Naive B cell (primary cell): Measurements from ENCODE around the gene EXD2. TPM values are rescaled to one million over a fixed set of nuclear protein-coding genes. Genes with fewer than 3 reads are reported as not detected.
"Not testable (repeated sequence)": the region's sequence is repeated elsewhere in the genome, so short reads cannot be mapped to it uniquely, and the experiment has no call there.

Experiments used
- ATAC-seq, 2 donors: fragments of 150-1000 bp; cut with Tn5 transposase; 2 replicates each; pipeline ENCODE4 v1.10.0; 2021; ENCODE audit warnings: low read depth in 2 of 2, mild to moderate bottlenecking in 2 of 2, moderate library complexity in 2 of 2
- DNase-seq: peaks from one replicate; pipeline ENCODE4 v3.0.0; 2022
- H3K27ac Mint-ChIP-seq, 6 donors: one replicate each; pipeline ENCODE4 v1.8.0; 2020 to 2022; ENCODE audit warnings: mild to moderate bottlenecking in 6 of 6, mixed read lengths in 6 of 6, moderate library complexity in 5 of 6, inconsistent platforms in 2 of 6
- H3K27me3 Mint-ChIP-seq, 3 donors: one replicate each; pipeline ENCODE4 v1.8.0; 2021 to 2022; ENCODE audit warnings: mixed read lengths in 3 of 3, mild to moderate bottlenecking in 1 of 3
- H3K36me3 Mint-ChIP-seq, 2 donors: one replicate each; pipeline ENCODE4 v1.8.0; 2020 to 2022; ENCODE audit warnings: mixed read lengths in 2 of 2, inconsistent platforms in 1 of 2, mild to moderate bottlenecking in 1 of 2
- H3K4me1 Mint-ChIP-seq, 3 donors: one replicate each; pipeline ENCODE4 v1.8.0; 2020 to 2022; ENCODE audit warnings: mixed read lengths in 3 of 3, inconsistent platforms in 1 of 3, mild to moderate bottlenecking in 1 of 3, moderate library complexity in 1 of 3
- H3K4me3 Mint-ChIP-seq, 8 donors: one replicate each; pipeline ENCODE4 v1.8.0; 2020 to 2022; ENCODE audit warnings: mild to moderate bottlenecking in 8 of 8, mixed read lengths in 8 of 8, moderate library complexity in 8 of 8, inconsistent platforms in 2 of 8
- H3K9me3 Mint-ChIP-seq, 7 donors: one replicate each; pipeline ENCODE4 v1.8.0; 2020 to 2022; ENCODE audit warnings: mixed read lengths in 7 of 7, mild to moderate bottlenecking in 5 of 7, inconsistent platforms in 2 of 7, moderate library complexity in 1 of 7
- polyA plus RNA-seq, 6 donors: library from polyadenylated mRNA; unstranded; fragments of 300-500 nt; fragmentation: Illumina TruSeq; gene quantifications; one replicate each; pipeline ENCODE4 v1.2.3, GENCODE V29; 2021; ENCODE audit warnings: low read depth in 6 of 6

EXD2 gene
- polyA plus RNA-seq, 6 donors from 2014 or later: 3.5 to 10.4 (median 4.8) TPM

- no peak overlapping the region for H3K27ac Mint-ChIP-seq
- ATAC-seq: no peak
- no peak overlapping the region for H3K4me3 Mint-ChIP-seq
- H3K4me1 Mint-ChIP-seq: no peaks in the 10 kb centered on the region
- peaks cover 0 to 11% (median 4%) of the 10 kb centered on the region in 7 donors for H3K9me3 Mint-ChIP-seq
- H3K27me3 Mint-ChIP-seq: peaks cover 14 to 31% (median 16%) of the 10 kb centered on the region in 3 donors
- no peaks in the 10 kb centered on the region for H3K36me3 Mint-ChIP-seq
- no peak for DNase-seq
Measured at GRCh38 chr14:69281450-69282169, 90.3 kb downstream of the EXD2 start.

- Mint-ChIP-seq H3K9me3 (peaks cover 0 to 5% (median 0%) of the 10 kb centered on the region in 7 donors), H3K4me1 (no peaks in the 10 kb centered on the region), H3K36me3 (no peaks in the 10 kb centered on the region), H3K4me3 (no peak overlapping the region), H3K27me3 (peaks cover 14 to 31% (median 16%) of the 10 kb centered on the region in 3 donors), H3K27ac (no peak overlapping the region)
- no peak for ATAC-seq
- DNase-seq: no peak
Measured at GRCh38 chr14:69282448-69282847, 91.2 kb downstream of the EXD2 start.

DNA sequence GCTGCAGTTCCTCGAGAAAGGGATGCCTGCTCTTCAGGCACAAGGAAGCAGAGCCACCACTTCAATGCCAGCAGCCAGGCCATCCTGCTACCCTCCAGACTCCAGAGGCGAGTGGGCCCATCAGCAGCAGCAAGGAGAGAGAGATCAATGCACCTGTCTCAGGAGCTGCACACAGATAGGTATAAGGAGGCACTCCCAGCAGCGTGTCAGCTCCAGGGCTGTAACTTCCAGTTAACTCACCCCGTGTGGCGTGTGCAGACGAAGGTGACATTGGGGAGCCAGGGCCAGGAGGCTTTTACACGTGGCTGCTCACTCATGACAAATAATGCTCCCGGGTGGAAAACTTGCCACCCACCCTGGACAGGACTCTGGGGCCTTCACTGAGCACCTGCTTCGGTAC is 92.9 kb downstream of the EXD2 start:
- Mint-ChIP-seq H3K4me3 (no peak overlapping the region), H3K36me3 (no peaks in the 10 kb centered on the region), H3K27me3 (peaks cover 10 to 30% (median 16%) of the 10 kb centered on the region in 3 donors), H3K27ac (no peak overlapping the region), H3K4me1 (no peaks in the 10 kb centered on the region), H3K9me3 (no peaks in the 10 kb centered on the region)
- ATAC-seq: no peak
- no peak for DNase-seq

DNA sequence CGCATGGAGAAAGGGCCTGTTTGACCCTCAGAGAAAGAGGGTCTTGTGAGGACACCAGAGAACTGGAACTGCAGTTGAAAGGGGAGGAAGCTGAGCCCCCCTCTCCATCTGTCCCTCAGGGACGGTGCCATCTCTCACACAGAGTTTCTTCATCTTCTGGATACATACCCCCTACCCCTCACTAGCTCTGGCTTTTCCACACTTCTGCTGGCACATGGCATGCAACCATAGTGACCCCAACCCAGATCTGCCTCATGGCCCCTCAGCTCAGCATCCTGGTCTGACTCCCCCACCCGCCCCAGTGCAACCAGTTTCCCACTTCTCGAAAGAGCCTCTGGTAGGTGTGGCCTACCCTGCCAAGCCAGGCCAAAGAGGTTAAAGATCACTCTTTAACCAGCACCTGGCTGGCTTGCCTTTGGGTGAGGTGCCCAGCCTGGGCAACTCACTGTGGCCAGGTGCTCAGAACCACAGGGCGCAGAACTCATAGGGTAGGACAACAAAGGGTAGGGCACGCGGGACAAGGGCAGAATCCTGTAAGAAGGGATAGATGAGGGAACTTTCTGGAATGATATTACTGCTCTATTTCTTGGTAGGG is 94.5 kb downstream of the EXD2 start:
- Mint-ChIP-seq H3K4me1 (no peaks in the 10 kb centered on the region), H3K27me3 (peaks cover 10 to 16% (median 12%) of the 10 kb centered on the region in 3 donors), H3K36me3 (no peaks in the 10 kb centered on the region), H3K9me3 (no peaks in the 10 kb centered on the region), H3K27ac (no peak overlapping the region), H3K4me3 (no peak overlapping the region)
- DNase-seq (no peak), ATAC-seq (no peak)

DNA sequence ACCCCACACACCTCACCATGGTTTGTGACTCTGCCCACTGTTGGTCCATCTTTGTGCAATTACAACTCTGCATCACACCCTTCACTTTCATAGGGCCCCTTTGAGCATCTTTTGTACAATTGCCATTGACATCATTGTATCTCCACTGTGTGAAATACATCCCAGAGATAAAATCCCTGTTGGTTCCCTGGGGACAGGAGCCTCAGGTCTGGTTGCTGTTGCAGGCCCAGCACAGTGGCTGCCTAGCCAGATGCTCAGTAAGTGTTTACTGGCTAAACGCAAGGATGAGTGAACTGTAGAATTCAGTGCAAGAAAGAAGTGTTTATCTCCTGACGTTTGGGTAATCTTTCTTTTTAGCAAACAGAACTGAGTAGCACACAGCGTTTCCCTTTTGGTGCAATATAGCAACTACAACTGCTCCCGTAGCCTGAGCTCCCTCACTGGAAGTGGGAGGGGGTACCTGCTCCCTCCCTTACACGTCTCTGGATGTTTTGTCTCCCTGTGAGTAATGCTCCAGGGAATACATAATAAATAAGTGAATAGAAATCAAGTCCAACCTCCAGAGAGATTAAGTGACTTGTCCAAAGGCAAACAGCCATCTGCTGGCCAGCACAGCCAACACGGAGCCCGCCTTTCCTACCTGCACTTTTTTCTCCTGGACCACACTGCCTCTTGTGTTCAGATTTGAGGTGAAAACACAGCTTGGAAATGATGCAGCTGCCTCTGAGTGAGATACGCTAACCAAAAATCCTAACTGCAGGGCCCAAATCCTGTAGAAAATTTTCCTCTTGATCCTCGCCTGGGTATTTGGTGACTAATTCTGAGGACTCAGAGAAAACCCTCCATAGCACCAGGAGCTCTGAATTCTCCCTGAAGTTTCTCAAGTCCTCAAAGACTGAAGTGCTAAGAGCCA is 96.1 kb downstream of the EXD2 start:
- peak overlapping the region in 1 of 6 donors; percentile 73 for H3K27ac Mint-ChIP-seq
- no peak for ATAC-seq
- no peaks in the 10 kb centered on the region for H3K36me3 Mint-ChIP-seq

DNA sequence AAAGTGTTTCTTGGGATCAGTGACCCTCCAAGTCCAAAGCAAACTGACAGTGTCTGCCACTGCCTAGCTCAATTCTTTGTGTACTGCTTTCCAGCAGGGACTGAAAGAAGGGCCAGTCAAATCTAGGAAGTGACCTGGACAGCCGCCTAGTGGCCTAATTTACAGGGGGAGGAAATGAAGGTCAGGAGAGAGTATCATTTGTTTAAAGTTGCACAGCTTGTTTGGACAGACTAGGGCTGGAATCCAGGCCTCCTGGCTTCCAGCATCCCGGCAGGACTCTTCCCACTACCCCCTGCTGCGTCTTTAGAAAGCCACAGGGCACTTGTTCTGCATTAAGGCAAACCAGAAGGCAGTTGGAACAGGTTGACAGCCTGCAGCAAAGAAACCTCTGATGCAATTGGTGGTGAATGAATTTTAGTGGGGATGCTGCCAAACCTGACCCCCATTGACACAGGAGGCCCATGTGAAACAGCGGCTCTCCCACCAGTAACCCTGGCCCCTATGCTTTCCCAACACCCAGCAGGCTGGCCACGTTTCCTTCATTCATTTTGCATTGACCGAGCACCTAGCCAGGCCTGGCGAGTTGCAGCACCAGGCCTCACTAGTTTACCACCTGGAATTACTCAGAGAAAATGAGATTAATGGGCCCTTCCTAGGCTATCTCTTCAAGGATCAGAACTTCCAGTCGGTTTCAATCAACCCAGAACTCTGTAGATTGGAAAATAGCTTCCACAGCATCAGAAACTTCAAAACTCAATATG is 96.9 kb downstream of the EXD2 start:
- H3K27me3 Mint-ChIP-seq: peaks cover 7 to 19% (median 8%) of the 10 kb centered on the region in 3 donors
- no peaks in the 10 kb centered on the region for H3K36me3 Mint-ChIP-seq
- ATAC-seq (no peak), DNase-seq (no peak)
- no peak overlapping the region for H3K4me3 Mint-ChIP-seq
- H3K9me3 Mint-ChIP-seq: no peaks in the 10 kb centered on the region
- no peaks in the 10 kb centered on the region for H3K4me1 Mint-ChIP-seq
- H3K27ac Mint-ChIP-seq: no peak overlapping the region

More for the DNA sequence above, 96.1 kb downstream of the EXD2 start:
- H3K27me3 Mint-ChIP-seq: peaks cover 7 to 12% (median 11%) of the 10 kb centered on the region in 3 donors
- no peaks in the 10 kb centered on the region for H3K9me3 Mint-ChIP-seq
- no peak for DNase-seq
- H3K4me3 Mint-ChIP-seq: no peak overlapping the region
- H3K4me1 Mint-ChIP-seq: no peaks in the 10 kb centered on the region

DNA sequence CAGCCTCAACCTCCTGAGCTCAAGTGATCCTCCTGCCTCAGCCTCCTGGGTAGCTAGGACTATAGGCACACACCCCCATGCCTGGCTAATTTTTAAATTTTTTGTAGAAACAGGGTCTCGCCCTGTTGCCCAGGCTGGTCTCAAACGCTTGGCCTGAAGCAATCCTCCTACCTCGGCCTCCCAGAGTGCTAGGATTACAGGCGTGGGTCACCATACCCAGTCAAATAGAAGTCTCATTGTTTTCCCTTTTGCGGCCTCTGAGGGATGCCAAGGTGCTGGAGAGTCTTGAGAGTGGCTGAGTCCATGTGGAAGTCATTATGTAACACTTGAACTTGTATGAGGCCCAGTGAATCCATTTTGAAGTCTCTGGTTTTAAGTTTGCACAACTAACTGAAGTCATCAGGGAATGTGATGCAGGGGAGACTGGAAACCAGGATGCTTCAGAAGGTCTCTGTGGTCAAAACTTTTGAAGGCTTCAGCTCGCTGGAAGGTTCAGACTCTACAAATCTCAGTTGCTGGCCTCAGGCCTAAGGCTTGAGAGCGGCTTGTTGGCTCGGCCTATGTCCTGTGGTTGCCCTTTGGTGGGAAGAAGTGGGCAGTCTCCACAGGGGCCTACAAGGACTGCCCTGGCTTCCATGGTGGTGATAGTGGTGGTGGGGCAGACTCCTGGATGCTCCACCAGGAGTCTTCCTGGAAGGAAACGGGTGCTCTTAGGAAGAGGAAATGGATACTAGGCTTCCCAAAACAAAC is 97.8 kb downstream of the EXD2 start:
- no peak for ATAC-seq
- Mint-ChIP-seq H3K27ac (no peak overlapping the region), H3K4me1 (no peaks in the 10 kb centered on the region), H3K36me3 (no peaks in the 10 kb centered on the region), H3K4me3 (no peak overlapping the region), H3K9me3 (no peaks in the 10 kb centered on the region), H3K27me3 (peaks cover under 1 to 24% (median 4%) of the 10 kb centered on the region in 3 donors)
- no peak for DNase-seq

DNA sequence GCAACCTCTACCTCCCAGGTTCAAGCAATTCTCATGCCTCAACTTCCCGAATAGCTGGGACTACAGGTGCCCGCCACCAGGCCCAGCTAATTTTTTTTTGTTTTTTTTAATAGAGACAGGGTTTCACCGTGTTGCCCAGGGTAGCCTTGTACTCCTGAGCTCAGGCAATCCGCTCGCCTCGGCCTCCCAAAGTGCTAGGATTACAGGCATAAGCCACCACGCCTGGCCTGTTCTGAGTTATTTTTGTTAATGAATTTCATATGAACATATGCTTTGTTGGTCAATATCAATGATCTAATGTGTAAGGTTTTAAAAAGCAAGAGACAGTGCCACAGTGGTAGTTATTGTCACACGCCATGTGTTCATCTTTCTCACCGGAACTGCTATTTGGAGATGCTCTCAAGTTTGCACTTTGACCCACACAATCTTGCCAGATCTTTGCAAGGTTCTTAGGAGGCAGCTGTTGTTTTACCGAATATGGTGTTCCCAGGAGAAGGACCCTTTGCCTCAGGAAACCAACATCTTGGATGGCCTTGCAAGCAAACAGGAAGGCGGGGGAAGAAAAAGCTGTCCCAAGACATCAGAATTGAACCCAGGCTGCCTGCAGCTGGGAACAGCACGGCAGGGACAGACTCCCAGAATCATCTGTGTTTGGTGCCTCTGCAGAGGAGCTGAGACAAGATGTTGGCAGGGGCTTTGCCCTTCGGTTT is 98.7 kb downstream of the EXD2 start:
- ATAC-seq: no peak
- Mint-ChIP-seq H3K27ac (no peak overlapping the region), H3K9me3 (no peaks in the 10 kb centered on the region), H3K36me3 (no peaks in the 10 kb centered on the region), H3K27me3 (peaks cover 0 to 28% (median 0%) of the 10 kb centered on the region in 3 donors), H3K4me1 (no peaks in the 10 kb centered on the region), H3K4me3 (no peak overlapping the region)
- DNase-seq: no peak

DNA sequence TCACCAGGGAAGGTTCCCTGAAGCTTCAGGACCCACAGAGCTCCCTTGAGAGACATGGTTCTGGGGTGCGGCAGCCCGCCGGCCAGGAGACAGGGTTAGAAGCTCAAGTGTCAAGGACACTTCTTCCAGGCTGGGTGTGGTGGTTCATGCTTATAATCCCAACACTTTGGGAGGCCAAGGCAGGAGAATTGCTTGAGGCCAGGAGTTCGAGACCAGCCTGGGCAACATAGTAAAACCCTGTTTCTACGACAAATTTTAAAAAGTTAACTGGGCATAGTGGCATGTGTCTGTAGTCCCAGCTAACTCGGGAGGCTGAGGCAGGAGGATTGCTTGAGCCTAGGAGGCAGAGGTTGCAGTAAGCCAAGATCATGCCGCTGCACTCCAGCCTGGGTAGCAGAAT is 99.6 kb downstream of the EXD2 start:
- not testable (repeated sequence) for H3K4me3 Mint-ChIP-seq, H3K9me3 Mint-ChIP-seq, H3K27ac Mint-ChIP-seq, ATAC-seq, DNase-seq, H3K36me3 Mint-ChIP-seq, H3K4me1 Mint-ChIP-seq
- peaks cover 0 to 25% (median 0%) of the 10 kb centered on the region in 3 donors for H3K27me3 Mint-ChIP-seq

- no peak overlapping the region for H3K27ac Mint-ChIP-seq
- no peaks in the 10 kb centered on the region for H3K4me1 Mint-ChIP-seq
- peaks cover 0 to 23% (median 0%) of the 10 kb centered on the region in 3 donors for H3K27me3 Mint-ChIP-seq
- no peaks in the 10 kb centered on the region for H3K9me3 Mint-ChIP-seq
- no peak overlapping the region for H3K4me3 Mint-ChIP-seq
- no peak for ATAC-seq
- H3K36me3 Mint-ChIP-seq: no peaks in the 10 kb centered on the region
- DNase-seq: no peak
Measured at GRCh38 chr14:69291396-69291795, 100.1 kb downstream of the EXD2 start.

GRCh38 chr14:69291891-69292561 is 100.7 kb downstream of the EXD2 start:
- H3K27ac Mint-ChIP-seq: no peak overlapping the region
- ATAC-seq (no peak), DNase-seq (no peak)
- no peaks in the 10 kb centered on the region for H3K9me3 Mint-ChIP-seq
- H3K4me3 Mint-ChIP-seq: no peak overlapping the region
- peaks cover 0 to 23% (median 0%) of the 10 kb centered on the region in 3 donors for H3K27me3 Mint-ChIP-seq
- no peaks in the 10 kb centered on the region for H3K4me1 Mint-ChIP-seq
- no peaks in the 10 kb centered on the region for H3K36me3 Mint-ChIP-seq
